NCI-H345 treated with DMSO at 0.1 percent for 48 hours (cell line): ENCODE results near the gene SCAMP3.

Source experiments
- DNase-seq: peaks from one replicate; lab custom pipeline; 2025; ENCODE audit not compliant: unreplicated experiment; lab: John Stamatoyannopoulos, UW

The SCAMP3 gene

GRCh38 chr1:155207806-155208540 is 54.2 kb downstream of the SCAMP3 start, which contains the start of gene THBS3:
Gene THBS3 (minus strand): TSS chr1:155207897. CDS start chr1:155207876, 21 bp downstream.
- DNase-seq: peak; percentile 95

- peak; percentile 96 for DNase-seq
Measured at GRCh38 chr1:155206891-155207805, 55.0 kb downstream of the SCAMP3 start.
